GM18498 (cell line): Measurements from ENCODE around the gene KRTAP10-6.
"Not testable (repeated sequence)": the region's sequence is repeated elsewhere in the genome, so short reads cannot be mapped to it uniquely, and the experiment has no call there.

ENCODE experiments used
- ATAC-seq: cut with Tn5 transposase; IDR thresholded peaks from one replicate; pipeline ENCODE4 v1.9.1; 2021; ENCODE audit warnings: mild to moderate bottlenecking, moderate library complexity; ENCODE audit not compliant: unreplicated experiment

KRTAP10-6 gene

GRCh38 chr21:44579833-44580144, 12.5 kb downstream of the KRTAP10-6 start:
- ATAC-seq, result no peak

DNA sequence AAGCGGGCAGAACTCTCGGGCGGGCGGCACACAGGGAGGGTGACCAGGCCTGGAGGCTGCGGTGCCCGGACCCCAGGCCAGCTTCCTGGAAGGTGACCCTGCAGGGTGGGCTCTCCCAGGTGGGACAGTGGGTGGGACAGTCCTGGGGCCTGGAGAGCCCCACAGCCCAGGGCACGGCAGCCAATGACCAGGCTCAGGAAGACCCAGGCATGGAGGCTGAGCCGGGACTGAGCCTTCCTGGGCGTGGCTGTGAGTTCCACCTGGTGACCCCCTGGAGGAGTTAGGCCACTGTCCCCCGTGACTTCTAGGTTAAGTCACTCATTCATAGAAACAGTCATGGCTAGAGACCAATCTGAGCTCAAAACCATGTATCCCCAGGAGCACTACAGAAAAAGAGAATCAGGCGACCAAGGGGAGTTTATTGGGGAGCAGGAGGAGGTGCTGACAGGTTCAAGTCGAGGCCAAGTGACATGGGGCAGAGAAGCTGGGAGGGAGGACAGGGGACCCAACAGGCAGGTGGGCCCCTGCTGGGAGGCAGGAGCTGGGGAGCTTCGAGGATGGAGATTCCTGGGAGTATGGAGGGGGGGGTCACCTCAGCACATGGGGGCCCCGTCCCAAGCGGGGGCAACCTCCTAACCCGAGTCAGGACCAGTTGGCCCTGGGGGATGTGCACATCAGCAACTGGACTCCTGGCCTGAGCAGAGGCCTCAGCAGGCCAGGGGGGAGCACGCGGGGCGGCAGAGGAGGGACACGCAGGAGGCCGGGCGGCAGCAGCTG, 13.1 kb downstream of the KRTAP10-6 start:
- ATAC-seq, result no peak

GRCh38 chr21:44578371-44579055, 13.8 kb downstream of the KRTAP10-6 start:
- no peak for ATAC-seq

DNA sequence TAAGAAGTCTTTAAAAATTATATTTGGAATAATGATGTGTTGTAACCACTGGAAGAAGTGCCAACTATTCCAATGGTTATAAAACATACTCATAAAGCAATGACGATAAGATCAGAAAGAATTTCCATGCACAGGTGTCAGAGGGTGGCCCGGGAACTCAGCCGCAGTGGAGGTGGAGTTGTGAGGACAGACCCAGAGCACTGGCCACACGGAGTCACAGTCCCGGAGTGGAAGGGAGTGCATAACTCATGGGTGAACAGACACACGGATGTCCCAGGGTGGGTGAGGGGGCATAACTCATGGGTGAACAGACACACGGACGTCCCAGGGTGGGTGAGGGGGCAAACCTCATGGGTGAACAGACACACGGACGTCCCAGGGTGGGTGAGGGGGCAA, 16.3 kb downstream of the KRTAP10-6 start:
- no peak for ATAC-seq

- no peak for ATAC-seq
These were observed 16.8 kb downstream of the KRTAP10-6 start for GRCh38 chr21:44575307-44576024.

DNA sequence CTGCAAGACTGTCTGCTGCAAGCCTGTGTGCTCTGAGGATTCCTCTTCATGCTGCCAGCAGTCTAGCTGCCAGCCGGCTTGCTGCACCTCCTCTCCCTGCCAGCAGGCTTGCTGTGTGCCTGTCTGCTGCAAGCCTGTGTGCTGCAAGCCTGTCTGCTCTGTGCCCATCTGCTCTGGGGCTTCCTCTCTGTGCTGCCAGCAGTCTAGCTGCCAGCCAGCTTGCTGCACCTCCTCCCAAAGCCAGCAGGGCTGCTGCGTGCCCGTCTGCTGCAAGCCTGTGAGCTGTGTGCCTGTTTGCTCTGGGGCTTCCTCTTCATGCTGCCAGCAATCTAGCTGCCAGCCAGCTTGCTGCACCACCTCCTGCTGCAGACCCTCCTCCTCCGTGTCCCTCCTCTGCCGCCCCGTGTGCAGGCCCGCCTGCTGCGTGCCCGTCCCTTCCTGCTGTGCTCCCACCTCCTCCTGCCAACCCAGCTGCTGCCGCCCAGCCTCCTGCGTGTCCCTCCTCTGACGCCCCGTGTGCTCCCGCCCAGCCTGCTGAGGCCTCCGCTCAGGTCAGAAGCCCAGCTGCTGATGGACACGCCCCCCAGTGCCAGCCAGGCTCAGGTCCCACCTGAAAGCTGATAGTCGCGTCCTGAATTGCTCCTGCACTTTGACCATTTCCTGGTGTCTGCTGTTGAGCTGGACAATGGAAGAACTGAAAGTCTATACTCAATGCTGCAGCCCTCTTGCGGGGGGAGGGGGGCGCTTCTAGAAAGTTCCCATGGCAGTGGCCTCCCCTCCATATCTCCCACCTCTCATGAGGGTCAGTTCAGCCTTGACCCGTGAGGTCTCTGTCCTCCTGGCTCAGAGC, 17.6 kb downstream of the KRTAP10-6 start:
- no peak for ATAC-seq

DNA sequence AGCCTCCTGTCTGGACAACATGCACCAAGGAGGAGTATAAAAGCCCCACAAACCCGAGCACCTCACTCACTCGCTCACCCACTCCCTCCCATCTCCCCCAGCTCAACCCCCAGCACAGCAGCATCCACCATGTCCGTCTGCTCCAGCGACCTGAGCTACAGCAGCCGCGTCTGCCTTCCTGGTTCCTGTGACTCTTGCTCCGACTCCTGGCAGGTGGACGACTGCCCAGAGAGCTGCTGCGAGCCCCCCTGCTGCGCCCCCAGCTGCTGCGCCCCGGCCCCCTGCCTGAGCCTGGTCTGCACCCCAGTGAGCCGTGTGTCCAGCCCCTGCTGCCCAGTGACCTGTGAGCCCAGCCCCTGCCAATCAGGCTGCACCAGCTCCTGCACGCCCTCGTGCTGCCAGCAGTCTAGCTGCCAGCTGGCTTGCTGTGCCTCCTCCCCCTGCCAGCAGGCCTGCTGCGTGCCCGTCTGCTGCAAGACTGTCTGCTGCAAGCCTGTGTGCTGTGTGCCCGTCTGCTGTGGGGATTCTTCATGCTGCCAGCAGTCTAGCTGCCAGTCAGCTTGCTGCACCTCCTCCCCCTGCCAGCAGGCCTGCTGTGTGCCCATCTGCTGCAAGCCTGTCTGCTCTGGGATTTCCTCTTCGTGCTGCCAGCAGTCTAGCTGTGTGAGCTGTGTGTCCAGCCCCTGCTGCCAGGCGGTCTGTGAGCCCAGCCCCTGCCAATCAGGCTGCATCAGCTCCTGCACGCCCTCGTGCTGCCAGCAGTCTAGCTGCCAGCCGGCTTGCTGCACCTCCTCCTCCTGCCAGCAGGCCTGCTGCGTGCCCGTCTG, 18.5 kb downstream of the KRTAP10-6 start, which contains the start of gene KRTAP10-4:
KRTAP10-4 (plus strand) TSS at position 100 of the 827 bp plus-strand sequence; CDS start at position 130, 30 bp downstream.
- not testable (repeated sequence) for ATAC-seq

DNA sequence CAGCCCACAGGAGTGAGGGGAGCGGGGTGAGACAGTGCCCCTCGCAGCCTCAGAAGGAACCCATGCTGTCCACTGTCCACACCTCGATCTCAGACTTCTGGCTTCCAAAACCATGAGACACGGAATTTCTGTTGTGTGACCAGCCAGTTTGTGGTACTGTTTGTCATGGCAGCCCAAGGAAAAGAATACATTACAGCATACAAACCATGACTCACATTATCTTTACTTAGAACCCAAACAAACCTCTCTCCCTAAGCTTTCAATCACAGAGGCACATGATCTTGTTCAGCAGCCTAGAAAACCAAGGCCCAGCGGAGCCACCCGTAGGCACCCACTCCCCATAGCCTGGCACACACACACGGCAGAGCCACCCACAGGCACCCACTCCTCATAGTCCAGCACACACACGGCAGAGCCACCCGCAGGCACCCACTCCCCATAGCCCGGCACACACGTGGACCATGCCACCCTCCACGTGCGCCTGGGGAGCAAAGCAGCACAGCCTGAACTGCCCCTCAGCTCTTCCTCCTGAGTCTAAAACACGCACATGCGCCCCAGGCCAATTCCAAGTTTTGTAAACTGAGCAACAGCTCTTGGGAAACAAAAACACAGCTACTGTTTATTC, 19.2 kb downstream of the KRTAP10-6 start:
- ATAC-seq, result no peak

DNA sequence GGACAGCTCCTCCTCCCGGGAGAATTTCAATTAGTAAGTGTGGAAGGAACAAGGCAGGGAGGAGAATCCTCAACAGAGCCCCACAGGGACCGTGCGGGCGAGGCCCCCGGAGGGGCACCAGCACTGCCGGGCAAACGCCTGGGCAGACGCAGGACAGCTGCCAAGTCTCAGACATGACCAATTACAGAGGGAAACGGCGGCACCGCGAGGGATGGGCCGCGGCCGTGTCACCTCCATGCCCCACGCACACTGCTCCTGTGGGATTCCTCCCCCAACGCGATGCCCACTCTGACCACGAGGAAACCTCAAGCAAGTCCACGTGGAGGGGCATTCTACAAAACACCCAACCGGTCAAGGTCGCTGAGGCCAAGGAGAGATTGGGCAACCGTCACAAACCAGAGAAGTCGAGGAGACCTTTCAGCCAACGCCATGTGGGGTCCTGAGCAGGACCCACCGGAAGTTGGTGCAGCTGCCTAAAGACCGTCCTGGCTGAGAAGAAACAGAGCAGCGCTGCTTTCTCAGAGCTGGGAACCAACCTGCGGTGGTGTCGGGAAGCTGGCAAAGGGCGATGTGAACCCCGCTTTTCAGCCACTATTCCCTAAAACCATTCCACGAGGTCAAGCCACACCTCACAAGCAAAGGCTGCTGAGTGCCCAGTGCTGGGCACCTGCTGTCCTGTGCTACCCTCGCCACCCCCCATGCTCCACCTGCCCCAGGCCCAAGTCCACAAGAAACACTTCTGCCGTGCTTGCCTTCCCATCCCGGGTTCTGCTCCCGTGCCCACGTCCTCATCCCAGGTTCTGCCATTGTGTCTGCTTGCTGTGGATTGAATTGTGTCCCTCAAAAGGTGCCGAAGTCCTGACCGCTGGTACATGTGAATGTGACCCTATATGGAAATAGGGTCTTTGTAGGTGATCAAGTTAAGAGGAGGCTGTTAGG, 20.2 kb downstream of the KRTAP10-6 start:
- ATAC-seq, result no peak

DNA sequence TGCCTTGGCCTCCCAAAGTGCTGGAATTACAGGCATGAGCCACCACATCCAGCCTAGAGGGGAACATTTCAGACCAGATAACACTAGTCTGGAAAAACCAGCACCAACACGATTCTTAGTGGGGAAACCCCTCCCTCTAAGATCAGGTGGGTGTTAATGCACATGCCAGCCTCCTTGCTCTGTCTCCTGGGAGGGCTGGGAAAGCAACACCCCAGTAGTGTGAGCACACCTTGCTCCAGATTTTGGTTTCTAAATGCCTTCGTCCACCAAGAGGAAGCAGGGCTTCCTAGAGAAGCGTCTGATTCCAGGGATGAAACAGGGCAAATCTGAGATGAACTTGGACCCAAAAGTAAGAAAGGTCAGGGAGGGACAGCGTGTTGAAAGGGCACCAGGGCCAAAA, 21.0 kb downstream of the KRTAP10-6 start:
- ATAC-seq, result no peak

GRCh38 chr21:44569861-44570517, 22.3 kb downstream of the KRTAP10-6 start:
- no peak for ATAC-seq

DNA sequence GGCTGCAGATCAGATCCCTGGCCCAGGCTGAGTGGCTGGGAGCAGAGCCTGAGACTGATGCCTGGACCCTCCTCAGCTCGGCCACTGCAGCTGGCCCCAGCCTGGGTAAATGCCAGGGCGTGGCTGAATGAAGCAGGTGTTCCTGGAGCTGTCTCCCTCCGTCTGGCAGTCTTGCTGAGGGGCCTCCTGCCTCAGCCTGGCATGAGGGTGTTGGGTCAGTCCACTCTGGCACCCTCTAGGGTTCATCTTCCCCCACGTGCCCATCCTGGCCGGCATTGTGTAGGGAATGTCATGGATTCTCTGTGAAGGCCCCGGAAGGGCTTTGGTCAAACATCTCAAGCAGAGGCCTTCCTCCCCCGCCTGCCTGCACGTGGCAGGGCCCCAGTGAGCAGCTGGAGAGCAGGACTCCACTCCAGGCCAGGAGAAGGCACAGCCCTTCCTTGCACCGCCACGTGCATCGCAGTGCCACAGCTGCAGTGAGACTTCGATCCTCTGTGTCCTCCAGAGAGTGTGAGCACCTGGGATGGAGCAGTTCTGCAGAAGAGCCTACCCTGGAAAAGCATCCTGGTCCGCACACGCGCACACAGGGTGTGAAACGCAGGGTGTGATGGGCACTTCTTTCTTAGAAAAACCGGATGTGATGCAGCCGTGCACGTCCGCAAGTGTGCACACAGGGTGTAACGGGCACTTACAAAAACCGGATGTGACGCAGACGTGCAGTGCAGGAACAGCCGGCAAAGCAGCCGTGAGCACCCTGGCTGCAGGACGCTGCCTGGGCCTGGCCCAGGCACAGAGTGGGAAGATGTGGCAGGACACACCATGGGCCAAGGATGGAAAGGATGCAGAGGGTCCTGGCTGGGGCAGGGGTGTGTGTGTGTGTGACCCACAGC, 23.4 kb downstream of the KRTAP10-6 start:
- ATAC-seq, result no peak

DNA sequence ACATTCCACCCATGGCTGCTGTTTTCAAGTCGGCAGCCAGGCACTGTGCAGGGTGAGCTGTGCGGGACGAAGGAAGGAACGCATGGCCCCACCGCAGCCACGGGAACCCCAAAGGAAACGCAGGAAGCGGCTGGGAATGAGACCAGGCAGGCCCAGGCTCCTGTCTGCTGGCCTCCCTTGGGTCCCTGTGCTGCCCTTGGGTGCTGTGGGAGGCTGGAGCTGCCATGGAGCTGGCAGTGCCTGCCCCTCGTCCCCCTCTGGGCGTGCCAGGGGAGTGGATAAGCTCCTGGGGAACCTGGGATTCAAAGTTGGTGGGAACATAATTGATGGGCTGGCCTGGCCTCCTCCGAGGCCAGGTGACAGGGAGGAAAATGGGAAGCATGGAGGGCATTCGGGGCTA, 24.0 kb downstream of the KRTAP10-6 start:
- no peak for ATAC-seq

DNA sequence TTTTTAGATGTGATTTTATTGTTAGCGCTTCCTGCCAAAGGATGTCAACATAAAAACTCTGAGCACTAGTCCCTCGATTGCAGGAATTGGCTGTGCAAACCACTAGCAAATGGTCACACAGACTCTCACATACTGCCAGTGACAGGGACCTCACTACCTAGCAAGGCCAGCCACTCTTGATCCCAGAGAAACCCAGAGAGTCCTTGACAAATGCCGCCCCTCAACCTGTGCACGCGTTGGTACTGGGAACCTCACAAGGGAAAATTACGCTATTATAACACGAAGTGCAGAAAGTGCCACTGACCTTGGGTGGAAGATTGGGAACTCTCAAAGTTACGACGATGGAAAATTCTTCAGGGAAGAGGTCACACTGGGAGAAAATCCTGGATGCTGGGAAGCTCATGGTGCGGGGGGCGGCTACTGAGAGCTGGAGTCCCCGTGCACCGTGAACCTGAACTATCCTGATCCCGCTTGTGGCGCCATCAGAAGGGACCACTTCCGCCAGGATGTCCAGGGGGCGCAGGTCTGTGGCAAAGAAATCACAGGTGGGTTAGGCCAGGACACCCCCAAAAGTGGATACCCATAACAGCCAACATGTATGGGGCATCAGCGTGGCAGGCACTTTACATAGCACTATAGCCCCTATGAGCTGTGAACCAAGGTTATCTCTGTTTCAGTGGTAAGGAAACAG, 24.7 kb downstream of the KRTAP10-6 start:
- ATAC-seq, result no peak

DNA sequence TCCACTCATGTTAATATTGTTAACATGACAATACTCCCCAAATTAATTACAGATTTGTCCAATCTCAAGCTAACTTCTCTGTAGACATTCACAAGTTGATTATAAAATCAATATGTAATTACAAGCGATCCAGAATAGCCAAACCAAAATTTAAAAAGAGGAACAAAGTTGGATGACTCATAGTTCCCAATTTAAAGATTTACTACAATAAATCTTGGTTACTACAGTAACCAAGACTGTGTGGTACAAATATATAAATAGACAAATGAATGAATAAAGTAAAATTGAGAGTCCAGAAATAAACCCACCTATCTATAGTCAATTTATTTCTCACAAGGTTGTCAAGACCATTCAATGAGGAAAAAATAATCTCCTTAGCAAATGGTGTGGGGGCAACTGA, 25.9 kb downstream of the KRTAP10-6 start:
- ATAC-seq, result no peak

GRCh38 chr21:44564886-44565598, 27.3 kb downstream of the KRTAP10-6 start:
- no peak for ATAC-seq
